Measurements from ENCODE around the gene DAB2. TPM values are rescaled to one million over a fixed set of nuclear protein-coding genes. Genes with fewer than 3 reads are reported as not detected.
A peak's percentile ranks its signal among the peaks of the same experiment; 100 is the strongest.

DAB2 gene
- total and polyA plus RNA-seq, 4 donors, result 21.9 to 255 (median 77.6) TPM

DNA sequence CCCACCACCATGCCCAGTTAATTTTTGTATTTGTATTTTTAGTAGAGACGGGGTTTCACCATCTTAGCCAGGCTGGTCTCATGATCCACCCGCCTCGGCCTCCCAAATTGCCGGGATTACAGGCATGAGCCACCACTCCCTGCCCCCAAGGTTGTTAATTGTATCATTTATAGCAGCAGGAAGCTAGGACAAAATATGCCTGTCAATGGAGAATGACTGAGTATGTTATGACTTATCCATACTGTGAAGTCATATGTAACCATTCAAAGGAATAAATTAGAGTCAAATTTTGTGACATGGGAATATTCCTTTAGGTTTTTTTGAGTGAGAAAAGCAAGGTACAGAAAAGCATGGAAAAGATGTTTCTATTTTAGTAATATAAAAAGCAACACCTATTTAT is 3.9 kb upstream of the DAB2 start:
- 97 to 98% methylated on average over 4 of the region's 4 CpGs for WGBS, 2 donors
- ATAC-seq (ENCODE audit: low FRiP score), result no peak

DNA sequence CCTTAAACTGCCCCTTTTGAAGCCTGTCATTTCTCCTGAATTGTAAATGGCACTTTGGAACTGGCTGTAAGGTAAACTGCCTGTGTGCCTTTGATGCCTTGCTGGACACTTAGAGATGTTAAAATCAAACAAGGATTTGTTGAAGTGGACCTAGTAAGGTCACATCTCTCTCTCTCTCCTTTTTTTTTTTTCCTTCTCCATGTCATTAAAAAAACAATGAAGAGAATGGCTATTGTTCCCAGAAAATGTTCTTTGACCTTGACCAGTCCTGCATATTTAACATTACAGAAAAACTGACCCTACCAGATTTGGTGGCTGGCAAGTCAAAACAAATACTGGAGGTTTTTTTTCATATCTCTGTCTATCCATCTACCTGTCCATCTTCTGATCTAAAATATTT is 2.9 kb upstream of the DAB2 start:
- intact Hi-C loops (cut with DNase I), result loop anchor here (5.0 to 10.0 kb wide), 2 partner anchors 50 to 117 kb away; no protein-coding TSS in a partner anchor
- H3K27ac ChIP-seq (ENCODE audit: low read depth in 1 of 2, low read length in 2 of 2), result no peak overlapping the region
- ATAC-seq (ENCODE audit: low FRiP score), result no peak

More for the DNA sequence above, 3.9 kb upstream of the DAB2 start:
- intact Hi-C loops (cut with DNase I), result loop anchor here (5.0 to 10.0 kb wide), 2 partner anchors 51 to 116 kb away; no protein-coding TSS in a partner anchor
- Histone ChIP-seq H3K27me3 (ENCODE audit: control insufficient read depth in 1 of 2, insufficient read depth in 2 of 2, low read length in 1 of 2) (no peaks in the 10 kb centered on the region), H3K4me3 (ENCODE audit: low read length in 2 of 2) (no peak overlapping the region), H3K9me3 (ENCODE audit: control insufficient read depth, low read length) (no peaks in the 10 kb centered on the region), H3K27ac (ENCODE audit: low read depth in 1 of 2, low read length in 2 of 2) (no peak overlapping the region), H3K4me1 (ENCODE audit: control insufficient read depth in 1 of 2, insufficient read depth in 2 of 2, low read length in 2 of 2) (peaks cover 0 to 5% of the 10 kb centered on the region in 2 donors), H3K36me3 (ENCODE audit: control insufficient read depth in 1 of 2, insufficient read depth in 2 of 2, low read length in 1 of 2) (no peaks in the 10 kb centered on the region)
- DNase-seq, result no peak

DNA sequence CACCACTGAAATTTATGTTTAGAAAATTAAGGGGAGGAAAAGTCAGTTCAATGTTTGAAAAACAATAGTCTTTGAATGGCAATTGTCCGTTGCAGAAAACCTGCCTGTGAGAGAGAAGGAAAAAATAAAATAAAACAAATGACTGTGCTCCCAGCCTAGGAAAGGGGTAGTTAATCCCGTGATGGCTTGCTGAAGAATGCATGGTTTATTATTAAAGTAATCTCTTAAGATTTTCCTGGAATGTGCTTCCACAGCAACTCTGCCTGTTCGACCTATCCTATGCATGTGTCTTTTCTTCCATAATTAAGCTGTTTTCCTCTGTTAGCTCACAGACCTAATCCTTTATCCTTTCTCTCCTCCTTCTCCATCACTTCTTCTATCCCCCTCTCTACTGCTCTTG is 2.4 kb upstream of the DAB2 start:
- ATAC-seq (ENCODE audit: low FRiP score) (no peak), DNase-seq (no peak)
- H3K9me3 ChIP-seq (ENCODE audit: control insufficient read depth, low read length), result no peaks in the 10 kb centered on the region
- no peaks in the 10 kb centered on the region for H3K27me3 ChIP-seq (ENCODE audit: control insufficient read depth in 1 of 2, insufficient read depth in 2 of 2, low read length in 1 of 2)
- intact Hi-C loops (cut with DNase I), result loop anchor here (5.0 to 10.0 kb wide), 2 partner anchors 50 to 118 kb away; no protein-coding TSS in a partner anchor
- H3K36me3 ChIP-seq (ENCODE audit: control insufficient read depth in 1 of 2, insufficient read depth in 2 of 2, low read length in 1 of 2), result no peaks in the 10 kb centered on the region
- no peak overlapping the region for H3K27ac ChIP-seq (ENCODE audit: low read depth in 1 of 2, low read length in 2 of 2)
- H3K4me1 ChIP-seq (ENCODE audit: control insufficient read depth in 1 of 2, insufficient read depth in 2 of 2, low read length in 2 of 2), result peaks cover 5% of the 10 kb centered on the region in 2 donors
- H3K4me3 ChIP-seq (ENCODE audit: low read length in 2 of 2), result no peak overlapping the region
- WGBS, 2 donors, result 13 to 14% methylated on average over 3 of the region's 3 CpGs

More for the DNA sequence above, 2.9 kb upstream of the DAB2 start:
- Histone ChIP-seq H3K4me1 (ENCODE audit: control insufficient read depth in 1 of 2, insufficient read depth in 2 of 2, low read length in 2 of 2) (peaks cover 5% of the 10 kb centered on the region in 2 donors), H3K4me3 (ENCODE audit: low read length in 2 of 2) (no peak overlapping the region), H3K36me3 (ENCODE audit: control insufficient read depth in 1 of 2, insufficient read depth in 2 of 2, low read length in 1 of 2) (no peaks in the 10 kb centered on the region), H3K9me3 (ENCODE audit: control insufficient read depth, low read length) (no peaks in the 10 kb centered on the region), H3K27me3 (ENCODE audit: control insufficient read depth in 1 of 2, insufficient read depth in 2 of 2, low read length in 1 of 2) (no peaks in the 10 kb centered on the region)
- no peak for DNase-seq

DNA sequence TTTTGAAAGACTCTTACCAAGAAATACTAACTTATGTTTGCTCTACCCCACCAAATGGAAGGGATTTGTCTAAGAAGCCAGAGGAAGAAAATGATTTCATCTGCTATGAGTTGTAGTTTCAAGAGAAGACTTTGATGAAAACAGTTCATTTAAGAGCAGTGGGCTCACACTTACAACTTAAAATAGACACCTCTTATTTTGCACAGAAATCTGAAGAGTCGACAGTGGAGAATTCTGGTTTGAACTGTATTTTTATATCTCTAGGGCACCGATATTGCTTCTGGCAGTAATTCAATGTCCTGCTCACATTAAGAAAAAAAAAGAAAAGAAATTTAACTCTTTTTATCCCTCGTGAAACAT is 1.9 kb upstream of the DAB2 start:
- DNase-seq (no peak), ATAC-seq (ENCODE audit: low FRiP score) (no peak)
- Histone ChIP-seq H3K27me3 (ENCODE audit: control insufficient read depth in 1 of 2, insufficient read depth in 2 of 2, low read length in 1 of 2) (no peaks in the 10 kb centered on the region), H3K9me3 (ENCODE audit: control insufficient read depth, low read length) (no peaks in the 10 kb centered on the region), H3K4me1 (ENCODE audit: control insufficient read depth in 1 of 2, insufficient read depth in 2 of 2, low read length in 2 of 2) (peaks cover 5% of the 10 kb centered on the region in 2 donors), H3K36me3 (ENCODE audit: control insufficient read depth in 1 of 2, insufficient read depth in 2 of 2, low read length in 1 of 2) (no peaks in the 10 kb centered on the region), H3K27ac (ENCODE audit: low read depth in 1 of 2, low read length in 2 of 2) (no peak overlapping the region), H3K4me3 (ENCODE audit: low read length in 2 of 2) (no peak overlapping the region)
- WGBS, 2 donors, result 5 to 7% methylated on average over 3 of the region's 3 CpGs
- intact Hi-C loops (cut with DNase I), result loop anchor here (5.0 to 10.0 kb wide), 2 partner anchors 49 to 118 kb away; no protein-coding TSS in a partner anchor

DNA sequence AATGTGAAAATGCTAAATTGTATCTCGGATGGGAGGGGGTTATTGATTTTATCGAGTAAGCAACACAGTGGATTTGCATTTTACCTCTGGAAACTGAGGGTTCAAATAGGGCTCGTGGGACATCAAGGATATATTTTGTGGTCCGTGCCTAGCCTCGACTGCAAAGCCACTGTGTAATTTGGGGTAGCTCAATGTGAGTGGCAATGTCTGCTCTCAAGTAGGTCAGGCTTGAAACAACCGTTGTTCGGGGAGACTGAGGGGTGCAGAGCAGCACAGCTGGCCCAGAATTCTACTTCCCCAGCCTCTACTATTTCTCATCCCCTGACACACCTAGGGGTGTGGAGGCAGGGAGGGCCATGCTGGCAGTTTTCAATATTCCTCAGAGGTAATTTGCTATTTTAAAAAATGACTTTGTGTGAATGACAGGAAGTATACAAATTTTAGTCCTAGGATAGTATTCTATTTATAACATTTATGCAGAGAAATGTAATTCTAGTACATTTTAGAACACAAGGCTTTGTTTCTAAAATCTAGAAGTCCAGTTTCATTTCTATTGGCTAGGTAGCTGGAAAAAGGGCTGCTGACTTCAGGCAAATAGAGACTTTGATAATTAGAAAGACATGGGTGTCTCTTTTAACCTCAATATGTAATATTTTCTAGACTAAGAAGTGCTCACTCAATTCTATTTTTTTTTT is 1.4 kb upstream of the DAB2 start:
- no peak for DNase-seq
- intact Hi-C loops (cut with DNase I), result loop anchor here (5.0 to 10.0 kb wide), 2 partner anchors 49 to 119 kb away; no protein-coding TSS in a partner anchor
- no peak for ATAC-seq (ENCODE audit: low FRiP score)
- WGBS, 2 donors, result 44 to 51% methylated on average over 7 of the region's 7 CpGs
- Histone ChIP-seq H3K4me3 (ENCODE audit: low read length in 2 of 2) (no peak overlapping the region), H3K36me3 (ENCODE audit: control insufficient read depth in 1 of 2, insufficient read depth in 2 of 2, low read length in 1 of 2) (no peaks in the 10 kb centered on the region), H3K27me3 (ENCODE audit: control insufficient read depth in 1 of 2, insufficient read depth in 2 of 2, low read length in 1 of 2) (no peaks in the 10 kb centered on the region), H3K9me3 (ENCODE audit: control insufficient read depth, low read length) (no peaks in the 10 kb centered on the region), H3K4me1 (ENCODE audit: control insufficient read depth in 1 of 2, insufficient read depth in 2 of 2, low read length in 2 of 2) (peaks cover 5% of the 10 kb centered on the region in 2 donors), H3K27ac (ENCODE audit: low read depth in 1 of 2, low read length in 2 of 2) (peak overlapping the region; percentile 22 to 57)

DNA sequence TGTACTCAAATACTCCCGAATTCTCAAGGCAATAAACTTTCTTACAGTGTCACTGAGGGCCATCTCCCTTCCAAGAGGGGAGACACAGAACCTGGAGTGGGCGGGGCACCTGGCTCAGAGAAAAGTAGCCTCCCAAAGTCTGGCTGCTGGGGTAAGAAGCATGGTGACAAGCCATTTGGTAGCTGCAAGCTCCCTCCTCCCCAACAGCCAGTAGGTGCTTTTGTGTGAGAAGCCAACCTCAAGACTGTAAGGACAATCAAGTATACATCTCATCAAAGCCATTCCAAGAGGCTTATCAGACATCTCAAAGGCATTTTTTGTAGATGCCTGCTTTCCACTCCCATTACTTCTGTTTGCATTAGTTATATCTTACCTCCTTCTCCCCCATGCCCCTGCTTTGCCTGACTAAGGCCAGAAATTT is 1.4 kb downstream of the DAB2 start:
- DNase-seq (peak in 1 of 2 donors; percentile 57), ATAC-seq (ENCODE audit: low FRiP score) (no peak)
- Histone ChIP-seq H3K9me3 (ENCODE audit: control insufficient read depth, low read length) (no peaks in the 10 kb centered on the region), H3K27ac (ENCODE audit: low read depth in 1 of 2, low read length in 2 of 2) (no peak overlapping the region), H3K4me1 (ENCODE audit: control insufficient read depth in 1 of 2, insufficient read depth in 2 of 2, low read length in 2 of 2) (peaks cover 9% of the 10 kb centered on the region in 2 donors), H3K36me3 (ENCODE audit: control insufficient read depth in 1 of 2, insufficient read depth in 2 of 2, low read length in 1 of 2) (no peaks in the 10 kb centered on the region), H3K4me3 (ENCODE audit: low read length in 2 of 2) (peak overlapping the region; percentile 83 to 97), H3K27me3 (ENCODE audit: control insufficient read depth in 1 of 2, insufficient read depth in 2 of 2, low read length in 1 of 2) (no peaks in the 10 kb centered on the region)
- WGBS, 2 donors, result 75 to 80% methylated on average over 2 of the region's 2 CpGs
- intact Hi-C loops (cut with DNase I), result loop anchor here (5.0 to 10.0 kb wide), 2 partner anchors 121 to 124 kb away; no protein-coding TSS in a partner anchor

DNA sequence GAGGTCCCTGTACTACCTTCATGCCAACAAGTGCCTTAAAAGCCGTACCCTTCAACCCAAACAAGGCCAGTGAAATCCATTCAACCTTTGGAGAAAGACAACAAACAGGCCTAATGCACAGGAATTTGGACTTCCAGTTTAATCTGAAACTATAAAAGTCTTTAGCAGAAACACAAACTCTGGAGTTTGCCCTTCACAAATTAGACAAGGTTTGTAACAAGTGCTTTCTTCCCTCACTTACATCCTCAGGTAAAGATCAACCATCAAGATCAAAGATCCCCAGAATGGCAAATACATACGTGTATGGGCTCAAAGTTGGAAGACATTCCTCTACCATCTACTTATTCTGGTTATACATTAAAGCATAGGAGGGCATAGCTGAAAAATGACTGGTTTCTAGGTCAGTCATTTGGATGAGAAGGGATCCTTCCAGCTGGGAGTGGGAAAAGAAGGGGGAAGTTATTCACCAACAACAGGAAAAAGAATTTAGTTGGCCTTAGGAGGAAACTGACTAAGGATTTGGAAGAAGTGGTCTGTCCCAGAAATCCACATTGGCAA is 2.0 kb downstream of the DAB2 start:
- Histone ChIP-seq H3K4me1 (ENCODE audit: control insufficient read depth in 1 of 2, insufficient read depth in 2 of 2, low read length in 2 of 2) (peaks cover 9% of the 10 kb centered on the region in 2 donors), H3K36me3 (ENCODE audit: control insufficient read depth in 1 of 2, insufficient read depth in 2 of 2, low read length in 1 of 2) (no peaks in the 10 kb centered on the region), H3K27ac (ENCODE audit: low read depth in 1 of 2, low read length in 2 of 2) (peak overlapping the region; percentile 19 to 84), H3K27me3 (ENCODE audit: control insufficient read depth in 1 of 2, insufficient read depth in 2 of 2, low read length in 1 of 2) (no peaks in the 10 kb centered on the region), H3K9me3 (ENCODE audit: control insufficient read depth, low read length) (no peaks in the 10 kb centered on the region), H3K4me3 (ENCODE audit: low read length in 2 of 2) (no peak overlapping the region)
- intact Hi-C loops (cut with DNase I), result loop anchor here (5.0 to 10.0 kb wide), 2 partner anchors 122 to 124 kb away; no protein-coding TSS in a partner anchor
- no peak for DNase-seq
- ATAC-seq (ENCODE audit: low FRiP score), result no peak
- WGBS, 2 donors, result 68 to 90% methylated on average over 2 of the region's 2 CpGs

DNA sequence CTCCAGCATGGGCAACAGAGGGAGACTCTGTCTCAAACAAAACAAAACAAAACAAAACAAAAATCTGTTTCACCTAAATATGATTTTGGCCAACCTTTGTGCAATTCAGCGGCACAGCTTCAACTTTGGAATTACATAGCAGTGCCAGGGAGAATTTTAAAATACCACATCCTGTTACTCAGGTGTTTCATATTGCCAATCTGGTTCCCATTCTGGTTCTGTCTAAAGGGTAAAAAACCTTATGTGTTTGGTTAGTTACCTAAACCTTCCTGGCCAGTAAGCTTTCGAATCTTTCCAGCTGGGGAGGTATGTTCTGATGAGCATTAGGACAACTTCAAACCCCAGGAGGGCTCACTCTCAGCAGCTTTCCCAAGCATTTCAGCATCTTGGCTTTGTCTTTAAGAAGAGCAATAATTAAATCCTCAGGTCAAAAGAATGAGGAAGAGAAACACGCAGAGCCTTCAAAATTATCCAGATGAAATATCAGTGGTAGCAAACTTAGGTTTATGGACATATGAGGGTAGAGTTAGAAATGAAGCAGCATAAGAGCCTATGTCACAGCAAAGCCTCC is 2.7 kb downstream of the DAB2 start:
- Histone ChIP-seq H3K4me3 (ENCODE audit: low read length in 2 of 2) (no peak overlapping the region), H3K36me3 (ENCODE audit: control insufficient read depth in 1 of 2, insufficient read depth in 2 of 2, low read length in 1 of 2) (no peaks in the 10 kb centered on the region), H3K9me3 (ENCODE audit: control insufficient read depth, low read length) (no peaks in the 10 kb centered on the region), H3K27me3 (ENCODE audit: control insufficient read depth in 1 of 2, insufficient read depth in 2 of 2, low read length in 1 of 2) (no peaks in the 10 kb centered on the region), H3K4me1 (ENCODE audit: control insufficient read depth in 1 of 2, insufficient read depth in 2 of 2, low read length in 2 of 2) (peaks cover 9% of the 10 kb centered on the region in 2 donors), H3K27ac (ENCODE audit: low read depth in 1 of 2, low read length in 2 of 2) (peak overlapping the region in 1 of 2 donors; percentile 84)
- ATAC-seq (ENCODE audit: low FRiP score) (no peak), DNase-seq (no peak)
- 86 to 91% methylated on average over 3 of the region's 3 CpGs for WGBS, 2 donors
- intact Hi-C loops (cut with DNase I), result loop anchor here (5.0 to 10.0 kb wide), 2 partner anchors 123 to 125 kb away; no protein-coding TSS in a partner anchor
